GM21619 (cell line): ENCODE measurements around the gene SAFB.

Experiments used
- ATAC-seq: cut with Tn5 transposase; IDR thresholded peaks from one replicate; pipeline ENCODE4 v1.9.1; 2021; ENCODE audit not compliant: unreplicated experiment

Gene SAFB

DNA sequence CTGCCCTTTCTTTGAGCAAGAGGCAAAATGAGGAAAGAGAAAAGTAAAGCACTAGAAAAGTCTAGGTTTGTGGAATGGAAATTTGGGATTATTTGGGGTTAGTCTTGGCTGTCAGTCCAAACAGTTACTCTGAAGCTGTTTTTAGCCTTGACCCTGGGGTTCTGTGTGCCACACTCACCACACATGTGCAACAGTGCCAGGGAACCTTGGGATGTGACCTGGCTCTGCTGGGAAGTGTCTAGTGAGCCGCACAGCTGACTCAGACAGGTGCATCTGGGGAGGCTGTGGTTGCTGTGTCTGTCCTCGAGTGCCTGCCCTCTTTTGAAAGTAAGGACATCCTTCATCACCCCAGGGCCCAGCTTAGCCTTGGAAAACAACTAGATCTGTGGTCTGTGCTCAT lies 41.6 kb downstream of the SAFB start:
- ATAC-seq = no peak

DNA sequence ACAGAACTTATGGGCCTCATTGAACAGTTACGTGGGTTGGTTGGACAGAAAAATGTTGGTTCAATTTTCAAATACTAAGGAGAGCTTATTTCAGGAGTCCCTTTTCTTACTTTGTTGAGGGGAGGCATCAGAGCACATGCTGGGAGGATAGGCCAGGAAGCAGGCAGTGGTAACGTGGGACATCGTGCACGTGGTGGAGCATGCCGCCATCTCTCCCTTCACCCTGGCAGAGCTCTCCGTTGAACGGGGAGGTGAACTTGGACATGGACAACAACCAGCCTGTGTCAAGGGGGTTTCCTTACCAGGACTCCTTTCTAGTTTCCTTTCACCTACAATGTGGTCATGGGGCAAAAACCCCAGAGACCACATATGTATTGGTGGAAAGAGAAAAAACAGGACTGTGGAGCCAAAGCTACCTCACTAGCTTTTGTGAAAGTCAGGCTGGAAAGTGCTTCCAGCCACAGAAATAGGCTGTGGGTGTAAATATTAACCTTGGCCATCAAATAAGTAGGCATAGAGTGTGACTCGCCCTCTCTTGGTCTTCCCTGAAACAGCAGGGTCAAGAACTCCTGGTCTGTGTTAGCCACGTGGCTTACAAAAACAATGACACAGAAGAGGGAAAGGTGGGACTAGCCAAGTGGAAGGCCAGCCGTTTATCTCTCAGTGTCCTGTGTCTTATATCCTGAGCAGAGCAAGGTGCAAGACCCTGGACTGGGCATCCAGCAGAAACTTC lies 43.1 kb downstream of the SAFB start:
- no peak for ATAC-seq

DNA sequence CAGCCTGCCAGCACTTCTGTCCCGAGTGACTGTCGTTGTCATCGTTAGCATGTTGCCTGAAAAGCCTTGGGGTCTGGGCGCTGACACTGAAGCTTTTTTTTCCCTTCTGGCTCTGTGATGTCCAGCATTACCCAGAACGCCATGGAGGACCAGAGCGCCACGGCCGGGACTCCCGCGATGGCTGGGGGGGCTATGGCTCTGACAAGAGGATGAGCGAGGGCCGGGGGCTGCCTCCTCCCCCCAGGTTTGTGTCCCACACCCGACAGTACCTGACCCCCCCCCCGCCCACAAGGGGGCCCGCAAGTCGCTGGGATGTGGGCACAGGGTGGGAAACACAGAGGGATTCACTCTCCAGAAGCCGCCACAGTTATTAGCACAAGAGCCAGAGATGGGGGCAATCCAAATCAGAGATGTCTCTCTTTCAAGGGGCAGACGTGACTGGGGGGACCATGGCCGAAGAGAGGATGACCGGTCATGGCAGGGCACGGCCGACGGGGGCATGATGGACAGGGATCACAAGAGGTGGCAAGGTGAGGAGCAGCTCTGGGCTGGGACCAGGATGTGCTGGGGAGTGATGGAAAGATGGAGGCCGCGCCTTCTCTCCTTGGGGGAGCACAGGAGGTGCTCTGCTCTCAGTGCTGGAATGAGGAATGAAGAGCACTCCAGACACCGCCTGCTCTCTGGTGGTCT lies 44.2 kb downstream of the SAFB start:
- no peak for ATAC-seq

DNA sequence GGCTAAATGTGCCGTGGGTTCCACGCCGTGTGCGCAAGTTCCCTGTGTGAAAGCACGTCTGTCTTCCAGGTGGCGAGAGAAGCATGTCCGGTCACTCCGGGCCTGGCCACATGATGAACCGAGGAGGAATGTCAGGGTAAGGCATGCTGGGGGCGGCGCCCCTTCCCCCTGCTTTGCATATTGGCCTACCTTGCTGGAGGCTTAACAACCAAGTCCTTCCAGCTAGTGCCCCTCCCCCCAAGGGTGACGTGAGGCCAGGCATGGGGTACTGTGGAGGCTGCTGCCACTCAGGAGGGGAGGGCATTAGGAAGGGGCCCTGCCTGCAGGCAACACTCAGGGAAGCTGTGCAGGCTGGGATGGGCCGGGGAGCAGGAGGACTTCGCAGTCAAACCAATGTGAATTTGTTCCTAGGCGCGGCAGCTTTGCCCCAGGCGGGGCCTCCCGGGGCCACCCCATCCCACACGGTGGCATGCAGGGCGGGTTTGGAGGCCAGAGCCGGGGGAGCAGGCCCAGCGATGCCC lies 44.9 kb downstream of the SAFB start:
- ATAC-seq = no peak

DNA sequence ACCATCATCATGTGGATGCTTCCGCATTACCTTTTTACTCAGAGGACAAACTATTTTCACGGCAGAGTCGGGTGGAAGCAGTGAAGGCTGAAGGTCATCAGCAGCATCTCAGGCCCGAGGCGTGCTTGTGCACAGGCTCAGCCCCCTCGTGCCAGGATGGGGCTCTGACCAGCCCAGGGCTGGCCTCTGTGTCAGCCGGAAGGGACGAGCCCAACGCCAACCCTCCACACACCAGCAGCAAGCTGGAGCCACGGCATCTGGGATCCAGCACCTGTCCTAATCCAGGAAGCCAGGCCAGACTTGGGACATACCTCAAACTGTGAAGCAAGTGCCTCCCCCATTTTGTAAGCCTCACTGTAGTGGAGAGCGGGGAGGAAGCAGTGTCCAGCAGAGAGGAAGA lies 46.3 kb downstream of the SAFB start:
- no peak for ATAC-seq

- no peak for ATAC-seq
These were observed 48.7 kb downstream of the SAFB start for GRCh38 chr19:5671600-5671999.

- ATAC-seq = no peak
These were observed 50.0 kb downstream of the SAFB start for GRCh38 chr19:5672708-5673459.

- no peak for ATAC-seq
These were observed 50.9 kb downstream of the SAFB start for GRCh38 chr19:5673752-5674151.

GRCh38 chr19:5674714-5675113 lies 51.8 kb downstream of the SAFB start:
- ATAC-seq = no peak

- no peak for ATAC-seq
These were observed 53.4 kb downstream of the SAFB start for GRCh38 chr19:5676105-5676771.

- no peak for ATAC-seq
These were observed 53.9 kb downstream of the SAFB start for GRCh38 chr19:5676772-5677105.

GRCh38 chr19:5677136-5677535 lies 54.3 kb downstream of the SAFB start:
- ATAC-seq = no peak

DNA sequence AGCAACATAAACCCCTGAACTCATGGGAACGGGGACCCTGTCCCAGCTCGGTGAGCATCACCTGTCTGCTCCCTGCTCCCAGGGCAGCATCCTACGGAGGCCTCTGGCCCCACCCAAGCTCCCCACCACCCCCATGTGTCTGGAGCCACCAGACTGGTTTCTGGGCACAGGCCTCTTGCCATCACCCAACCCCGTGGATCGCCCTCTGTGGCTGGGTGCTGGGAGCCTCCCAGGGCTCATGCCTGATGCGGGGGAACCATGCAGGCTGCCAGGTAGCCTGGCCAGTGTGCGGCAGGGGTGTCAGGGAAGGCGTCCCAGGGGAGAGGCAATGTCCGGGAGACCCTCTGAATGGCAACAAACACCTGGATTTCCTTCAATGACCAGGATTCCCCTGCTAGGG lies 54.7 kb downstream of the SAFB start:
- no peak for ATAC-seq

GRCh38 chr19:5678071-5678718 lies 55.3 kb downstream of the SAFB start:
- ATAC-seq = no peak

- ATAC-seq = no peak
These were observed 56.6 kb downstream of the SAFB start for GRCh38 chr19:5679289-5680083.

DNA sequence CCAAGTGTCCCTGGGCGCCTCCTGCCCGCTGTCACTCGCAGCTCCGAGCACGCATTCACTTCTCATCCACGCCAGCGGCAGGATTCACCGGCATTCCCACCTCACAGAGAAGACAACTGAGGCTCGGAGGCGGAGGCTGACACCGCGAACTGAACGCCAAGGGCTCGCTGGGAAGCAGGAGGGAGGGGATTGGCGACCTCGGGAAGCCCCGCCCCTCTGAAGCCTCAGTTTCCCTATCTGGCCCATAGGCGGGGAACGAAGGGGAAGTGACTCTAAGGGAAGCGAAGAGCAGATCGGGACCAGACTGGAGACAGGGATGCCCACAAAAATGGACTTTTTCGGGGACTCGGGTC lies 57.2 kb downstream of the SAFB start:
- no peak for ATAC-seq

GRCh38 chr19:5680437-5681368 lies 57.8 kb downstream of the SAFB start, which contains the start of the genes HSD11B1L and MICOS13:
TSS of gene HSD11B1L (plus strand) at chr19:5681027. CDS start at chr19:5684833, 3,806 bp downstream.
TSS of gene MICOS13 (minus strand) at chr19:5680516. CDS start at chr19:5680486, 30 bp downstream.
- peak; percentile 83 for ATAC-seq

- ATAC-seq = no peak
These were observed 58.7 kb downstream of the SAFB start for GRCh38 chr19:5681391-5682106.
